ENCODE data around the gene MAMDC2.

DNA sequence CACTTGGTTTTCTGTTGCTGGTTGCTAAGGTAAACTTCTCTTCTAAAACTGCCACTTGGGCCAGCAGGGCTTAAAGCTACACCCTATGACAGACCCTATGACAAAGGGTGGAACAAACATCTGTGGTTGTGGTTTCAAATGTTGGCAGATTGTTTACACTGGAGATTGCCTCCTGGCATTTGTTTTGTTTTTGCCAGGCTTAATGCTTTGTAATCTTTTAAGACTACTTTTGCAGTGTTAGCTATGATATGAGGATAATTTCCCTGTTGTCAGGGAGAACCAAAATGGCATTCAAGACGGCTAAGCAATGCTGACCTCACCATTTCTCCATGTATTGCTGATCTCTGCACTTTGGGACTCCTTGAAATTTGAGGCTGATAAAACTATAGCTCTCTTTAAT lies 50.3 kb downstream of the MAMDC2 start:
- TF ChIP-seq ZFX (IDR thresholded peaks at IDR 0.05) (no peak), CTCF (IDR thresholded peaks at IDR 0.05 in 2 of 3, conservative IDR thresholded peaks at IDR 0.05 in 1 of 3; ENCODE audit: borderline replicate concordance in 1 of 3, insufficient read depth in 1 of 3, low read depth in 2 of 3, low read length in 2 of 3) (no peak), ATF3 (IDR thresholded peaks at IDR 0.05) (no peak), EGR1 (IDR thresholded peaks at IDR 0.05; ENCODE audit: low read depth) (no peak), REST (IDR thresholded peaks at IDR 0.05; ENCODE audit: low read depth) (no peak), EZH2phosphoT487 (IDR thresholded peaks at IDR 0.05; ENCODE audit: borderline replicate concordance) (no peak), RAD21 (IDR thresholded peaks at IDR 0.05; ENCODE audit: low read depth) (no peak), POLR2A (IDR thresholded peaks at IDR 0.05; ENCODE audit: borderline replicate concordance, extremely low read depth, insufficient read depth, insufficient read length) (no peak), EZH2 (IDR thresholded peaks at IDR 0.05) (no peak), SP1 (IDR thresholded peaks at IDR 0.05; ENCODE audit: low read depth) (no peak)
- TF ChIP-seq, protein P1, sequence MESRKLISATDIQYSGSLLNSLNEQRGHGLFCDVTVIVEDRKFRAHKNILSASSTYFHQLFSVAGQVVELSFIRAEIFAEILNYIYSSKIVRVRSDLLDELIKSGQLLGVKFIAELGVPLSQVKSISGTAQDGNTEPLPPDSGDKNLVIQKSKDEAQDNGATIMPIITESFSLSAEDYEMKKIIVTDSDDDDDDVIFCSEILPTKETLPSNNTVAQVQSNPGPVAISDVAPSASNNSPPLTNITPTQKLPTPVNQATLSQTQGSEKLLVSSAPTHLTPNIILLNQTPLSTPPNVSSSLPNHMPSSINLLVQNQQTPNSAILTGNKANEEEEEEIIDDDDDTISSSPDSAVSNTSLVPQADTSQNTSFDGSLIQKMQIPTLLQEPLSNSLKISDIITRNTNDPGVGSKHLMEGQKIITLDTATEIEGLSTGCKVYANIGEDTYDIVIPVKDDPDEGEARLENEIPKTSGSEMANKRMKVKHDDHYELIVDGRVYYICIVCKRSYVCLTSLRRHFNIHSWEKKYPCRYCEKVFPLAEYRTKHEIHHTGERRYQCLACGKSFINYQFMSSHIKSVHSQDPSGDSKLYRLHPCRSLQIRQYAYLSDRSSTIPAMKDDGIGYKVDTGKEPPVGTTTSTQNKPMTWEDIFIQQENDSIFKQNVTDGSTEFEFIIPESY (IDR thresholded peaks at IDR 0.05; ENCODE audit: extremely low read depth, insufficient replicate concordance, low read length): no peak

All from HCT116 (cell line).